CD4-positive, alpha-beta T cell treated with Interleukin-4 for 4 hours (primary cell): ENCODE measurements around the gene PTPN3.
A peak's percentile ranks its signal among the peaks of the same experiment; 100 is the strongest.
"Not testable (repeated sequence)": the region's sequence is repeated elsewhere in the genome, so short reads cannot be mapped to it uniquely, and the experiment has no call there.

Experiments used
- DNase-seq: peaks from one replicate; pipeline ENCODE4 v3.0.0-alpha.2; 2020

The PTPN3 gene, protein sequence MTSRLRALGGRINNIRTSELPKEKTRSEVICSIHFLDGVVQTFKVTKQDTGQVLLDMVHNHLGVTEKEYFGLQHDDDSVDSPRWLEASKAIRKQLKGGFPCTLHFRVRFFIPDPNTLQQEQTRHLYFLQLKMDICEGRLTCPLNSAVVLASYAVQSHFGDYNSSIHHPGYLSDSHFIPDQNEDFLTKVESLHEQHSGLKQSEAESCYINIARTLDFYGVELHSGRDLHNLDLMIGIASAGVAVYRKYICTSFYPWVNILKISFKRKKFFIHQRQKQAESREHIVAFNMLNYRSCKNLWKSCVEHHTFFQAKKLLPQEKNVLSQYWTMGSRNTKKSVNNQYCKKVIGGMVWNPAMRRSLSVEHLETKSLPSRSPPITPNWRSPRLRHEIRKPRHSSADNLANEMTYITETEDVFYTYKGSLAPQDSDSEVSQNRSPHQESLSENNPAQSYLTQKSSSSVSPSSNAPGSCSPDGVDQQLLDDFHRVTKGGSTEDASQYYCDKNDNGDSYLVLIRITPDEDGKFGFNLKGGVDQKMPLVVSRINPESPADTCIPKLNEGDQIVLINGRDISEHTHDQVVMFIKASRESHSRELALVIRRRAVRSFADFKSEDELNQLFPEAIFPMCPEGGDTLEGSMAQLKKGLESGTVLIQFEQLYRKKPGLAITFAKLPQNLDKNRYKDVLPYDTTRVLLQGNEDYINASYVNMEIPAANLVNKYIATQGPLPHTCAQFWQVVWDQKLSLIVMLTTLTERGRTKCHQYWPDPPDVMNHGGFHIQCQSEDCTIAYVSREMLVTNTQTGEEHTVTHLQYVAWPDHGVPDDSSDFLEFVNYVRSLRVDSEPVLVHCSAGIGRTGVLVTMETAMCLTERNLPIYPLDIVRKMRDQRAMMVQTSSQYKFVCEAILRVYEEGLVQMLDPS

DNA sequence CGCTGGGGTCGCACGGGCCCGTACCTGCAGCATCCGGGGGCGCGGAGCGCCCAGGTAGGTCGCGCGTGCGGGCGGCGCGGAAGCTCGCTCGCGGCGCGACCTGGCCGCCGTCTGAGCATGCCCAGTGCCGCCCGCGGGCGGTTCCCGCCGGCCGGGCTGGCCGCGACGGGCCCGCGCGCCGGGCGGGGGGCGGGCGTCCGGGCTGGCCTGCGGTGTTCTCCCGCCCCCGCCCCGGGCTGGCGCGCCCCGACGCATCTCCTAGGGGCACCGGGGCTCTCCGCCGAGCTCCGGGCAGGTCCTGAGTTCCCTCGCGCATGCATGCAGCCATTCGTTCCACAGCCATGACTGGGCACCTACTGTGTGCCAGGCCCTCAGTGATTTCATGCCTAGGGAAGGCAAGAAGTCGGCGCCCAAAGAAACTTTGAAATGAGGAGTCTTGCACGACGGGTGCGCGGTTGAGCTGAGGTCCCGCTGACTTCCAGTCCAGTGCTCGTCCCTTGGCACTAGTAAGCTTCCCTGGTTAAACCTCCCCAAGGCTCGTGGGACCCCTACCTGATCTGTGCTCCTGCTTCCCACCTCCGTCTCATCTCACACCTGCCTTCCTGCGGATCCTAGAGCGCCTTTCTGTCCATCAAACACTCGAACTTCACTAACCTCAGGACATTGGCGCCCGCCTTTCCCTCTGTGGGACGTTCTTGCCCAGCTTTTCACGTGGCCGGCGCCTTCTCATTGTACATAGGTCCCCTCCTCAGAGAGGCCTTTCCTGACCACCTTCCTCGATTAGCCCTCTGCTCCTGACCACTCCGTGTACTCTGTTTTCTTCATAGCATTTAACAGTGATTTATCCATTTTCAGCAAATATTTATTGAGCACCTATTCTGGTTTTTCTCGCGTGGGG is at the start of gene PTPN3:
TSS of gene PTPN3 (minus strand) at position 113 of the 898 bp plus-strand sequence. CDS start 34,873 bp downstream, outside the sequence.
- DNase-seq: no peak

DNA sequence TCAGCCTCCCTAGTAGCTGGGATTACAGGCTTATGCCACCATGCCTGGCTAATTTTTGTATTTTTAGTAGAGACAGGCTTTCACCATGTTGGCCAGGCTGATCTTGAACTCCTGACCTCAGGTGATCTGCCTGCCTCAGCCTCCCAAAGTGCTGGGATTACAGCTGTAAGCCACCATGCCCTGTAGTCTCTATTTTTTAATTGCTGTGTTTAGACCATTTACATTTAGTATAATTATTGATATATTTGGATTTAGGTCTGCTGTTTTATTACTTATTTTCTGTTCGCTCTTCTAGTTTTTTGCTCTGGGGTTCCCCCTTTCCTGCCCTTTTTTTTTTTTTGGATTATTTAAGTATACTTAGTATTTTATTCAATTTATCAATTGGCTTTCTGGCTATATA is 46.8 kb upstream of the PTPN3 start:
- DNase-seq: not testable (repeated sequence)

DNA sequence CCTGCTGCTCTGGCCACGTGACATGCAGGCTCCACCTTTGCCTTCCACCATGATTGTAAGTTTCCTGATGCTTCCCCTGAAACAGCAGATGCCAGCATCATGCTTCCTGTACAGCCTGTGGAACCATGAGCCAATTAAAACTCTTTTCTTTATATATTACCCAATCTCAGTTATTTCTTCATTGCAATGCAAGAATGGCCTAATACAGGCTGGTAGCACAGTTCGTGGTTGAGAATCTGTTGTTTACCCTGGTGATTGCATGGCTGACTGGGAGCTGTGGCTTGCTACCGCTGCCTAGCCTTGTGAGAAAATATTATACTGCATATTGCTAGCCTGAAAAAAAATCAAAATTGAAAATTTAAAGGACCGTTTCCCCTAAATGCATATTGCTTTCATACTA is 44.8 kb upstream of the PTPN3 start:
- DNase-seq: no peak

DNA sequence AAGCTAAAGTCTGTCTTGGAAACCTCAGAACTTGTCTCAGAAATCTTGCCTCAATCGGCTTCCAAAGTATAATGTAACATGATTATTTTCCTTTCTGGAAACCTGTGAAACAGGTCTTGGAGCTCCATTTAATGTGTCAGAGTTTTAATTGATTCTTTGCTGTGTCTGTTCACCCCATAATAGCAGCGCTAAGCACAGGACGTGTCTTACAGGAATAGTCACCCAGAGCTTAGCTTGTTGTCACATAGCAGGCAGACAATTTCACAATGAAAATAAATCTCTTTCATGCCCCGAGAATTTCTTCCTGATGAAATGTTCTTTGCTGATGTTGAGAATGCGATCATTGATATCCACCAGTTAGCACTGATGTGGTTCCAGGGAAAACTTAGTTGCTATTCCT is 40.2 kb upstream of the PTPN3 start:
- no peak for DNase-seq

DNA sequence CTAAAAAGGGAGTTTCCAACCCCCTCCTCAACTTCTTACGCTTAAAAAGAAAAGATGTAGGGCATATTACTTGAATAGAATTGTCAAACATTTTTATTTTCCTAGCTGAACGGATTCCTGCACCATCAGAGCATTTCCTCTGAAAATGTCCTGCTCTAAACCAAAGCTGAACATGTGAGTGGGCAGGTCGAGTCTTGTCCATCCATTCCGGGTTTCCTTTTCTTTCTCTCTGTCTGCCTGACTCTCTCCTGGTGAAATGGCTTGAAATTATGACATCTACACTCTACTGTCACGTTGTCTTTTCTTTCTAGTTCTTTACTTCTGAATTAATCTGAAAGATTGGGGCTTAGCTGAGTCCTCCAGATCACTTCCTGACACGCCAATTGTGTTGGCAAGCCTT is 39.2 kb upstream of the PTPN3 start:
- no peak for DNase-seq

DNA sequence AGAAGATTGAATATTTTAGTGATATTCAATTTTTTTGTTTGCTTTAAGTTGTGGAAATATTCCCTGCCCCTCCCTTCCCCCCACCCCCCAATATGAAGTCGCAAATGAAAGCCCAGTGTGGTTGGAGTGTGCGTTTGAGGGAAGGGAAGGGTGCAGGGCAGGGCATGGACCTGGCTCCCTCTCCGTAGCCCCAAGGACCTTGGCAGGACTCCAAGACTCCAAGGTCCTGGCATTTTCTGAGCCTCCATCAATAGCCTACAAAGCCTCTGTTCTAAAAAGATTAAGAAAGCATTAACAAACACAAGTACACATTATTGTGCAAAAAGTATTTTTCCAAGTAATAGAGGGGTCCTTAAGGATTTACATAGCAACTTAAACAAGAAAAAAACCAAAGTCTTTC is 38.8 kb upstream of the PTPN3 start:
- no peak for DNase-seq

DNA sequence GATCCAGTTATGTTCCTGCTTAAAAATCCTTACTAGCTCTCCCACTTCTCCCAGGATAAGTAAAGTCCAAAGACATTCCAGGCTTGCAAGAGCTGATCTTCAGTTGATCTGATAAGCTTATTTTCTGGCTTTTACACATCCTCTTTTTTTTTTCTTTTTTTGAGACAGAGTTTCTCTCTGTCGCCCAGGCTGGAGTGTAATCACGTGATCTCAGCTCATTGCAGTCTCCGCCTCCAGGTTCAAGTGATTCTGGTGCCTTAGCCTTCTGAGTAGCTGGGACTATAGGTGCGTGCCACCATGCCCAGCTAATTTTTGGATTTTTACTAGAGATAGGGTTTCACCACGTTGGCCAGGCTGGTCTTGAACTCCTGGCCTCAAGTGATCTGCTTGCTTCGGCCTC is 37.3 kb upstream of the PTPN3 start:
- DNase-seq: no peak

DNA sequence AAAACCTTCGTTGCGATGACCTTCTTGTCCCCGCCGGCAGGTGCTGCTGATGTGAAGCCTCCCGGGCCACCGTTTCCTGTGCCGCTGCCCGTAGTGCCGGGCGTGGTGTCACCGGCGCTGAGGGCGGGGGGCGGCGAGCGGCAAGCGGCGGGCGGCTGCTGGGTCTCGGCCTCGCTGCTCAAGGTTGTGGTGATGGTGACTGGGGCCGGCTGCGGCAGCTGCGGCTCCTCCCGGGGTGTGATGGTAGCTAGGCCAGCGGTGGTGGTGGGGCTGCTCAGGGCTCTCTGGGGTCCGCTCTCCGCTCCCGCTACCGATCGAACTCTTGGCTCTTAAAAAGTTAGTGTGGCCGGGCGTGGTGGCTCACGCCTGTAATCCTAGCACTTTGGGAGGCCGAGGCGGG is 36.0 kb upstream of the PTPN3 start:
- DNase-seq: no peak

DNA sequence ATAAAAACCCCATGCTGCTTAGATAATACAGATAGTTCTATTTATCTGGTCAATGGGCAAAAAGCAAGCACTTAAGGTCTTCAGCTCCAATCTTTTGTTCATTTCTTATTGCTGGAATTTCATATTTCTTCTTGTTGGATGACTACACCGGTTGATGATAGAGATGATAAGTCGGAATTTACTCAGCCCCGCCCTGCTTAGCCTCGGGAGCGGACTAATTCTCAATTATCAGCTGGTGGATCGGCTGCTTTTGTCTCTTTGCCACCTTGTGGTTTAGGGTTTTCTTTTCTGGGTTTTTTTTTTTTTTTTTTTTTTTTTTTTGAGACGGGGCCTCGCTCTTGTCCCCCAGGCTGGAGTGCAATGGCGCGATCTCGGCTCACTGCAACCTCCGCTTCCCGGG is 34.5 kb upstream of the PTPN3 start:
- not testable (repeated sequence) for DNase-seq

DNA sequence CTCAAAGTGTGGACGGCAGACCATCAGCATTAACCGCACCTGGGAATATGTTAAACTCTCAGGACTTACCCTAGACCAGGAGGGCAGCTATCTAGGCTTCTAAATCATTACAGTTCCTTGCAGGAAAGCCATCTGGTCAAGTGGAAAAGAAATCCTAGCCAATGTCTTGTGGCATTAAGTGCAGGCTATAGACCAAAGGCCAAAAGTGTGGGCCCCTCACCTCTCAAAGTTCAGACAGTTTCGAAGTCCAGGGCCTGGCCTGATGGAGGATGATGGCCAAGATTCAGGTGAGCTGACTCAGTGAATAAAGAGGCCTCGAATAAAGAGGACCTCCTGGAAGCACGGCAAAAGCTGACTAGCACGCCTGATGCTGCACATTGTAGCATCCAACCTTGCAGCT is 24.0 kb upstream of the PTPN3 start:
- DNase-seq: no peak

DNA sequence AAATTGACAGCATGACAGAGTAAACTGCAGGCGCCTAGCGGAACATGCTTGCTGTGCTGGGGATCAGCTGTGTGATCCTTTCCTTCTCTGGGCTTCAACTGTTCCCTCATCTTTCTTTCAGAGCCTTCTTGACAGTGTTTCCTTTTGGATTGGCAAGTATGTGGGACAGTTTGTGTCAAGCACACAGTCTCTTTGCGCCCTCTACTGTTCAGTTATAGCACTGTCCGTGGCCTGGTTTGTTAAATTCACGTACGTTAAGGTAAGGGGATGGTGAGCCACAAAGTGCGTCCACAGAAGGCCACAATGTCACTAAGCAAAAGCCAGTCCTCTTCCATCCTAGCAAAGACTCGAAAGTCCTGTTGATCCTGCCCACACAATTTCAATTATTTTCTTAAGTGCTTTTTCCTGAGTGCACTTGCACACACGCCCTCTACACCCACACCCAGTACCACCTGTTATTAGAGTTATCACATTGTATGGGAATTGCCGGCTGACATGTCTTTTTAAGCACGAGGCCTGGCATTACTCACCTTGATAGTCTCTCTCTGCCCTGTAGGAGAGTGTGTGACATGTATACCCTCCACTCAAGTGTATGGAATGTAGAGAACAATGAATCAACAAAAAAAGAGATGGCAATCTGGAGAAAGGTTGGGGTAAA is 22.5 kb upstream of the PTPN3 start:
- DNase-seq: peak; percentile 20

DNA sequence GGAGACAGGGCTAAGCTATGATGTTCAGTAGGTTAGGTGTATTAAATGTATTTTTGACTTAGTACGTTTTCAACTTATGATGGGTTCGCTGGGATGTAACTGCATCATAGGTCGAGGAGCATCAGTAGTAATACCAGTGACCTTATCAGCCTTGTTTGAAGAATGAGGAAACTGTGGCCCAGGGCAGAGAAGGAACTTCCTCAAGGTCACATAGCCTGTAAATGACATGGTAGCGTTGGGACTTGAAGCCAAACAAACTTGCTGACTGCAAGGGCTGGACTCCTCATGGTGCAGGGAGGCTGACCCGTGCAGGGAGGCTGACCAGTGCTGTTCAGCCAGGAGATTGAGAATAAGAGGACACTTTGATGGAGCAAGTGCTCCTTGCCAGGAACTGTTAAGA is 21.3 kb upstream of the PTPN3 start:
- DNase-seq: no peak

DNA sequence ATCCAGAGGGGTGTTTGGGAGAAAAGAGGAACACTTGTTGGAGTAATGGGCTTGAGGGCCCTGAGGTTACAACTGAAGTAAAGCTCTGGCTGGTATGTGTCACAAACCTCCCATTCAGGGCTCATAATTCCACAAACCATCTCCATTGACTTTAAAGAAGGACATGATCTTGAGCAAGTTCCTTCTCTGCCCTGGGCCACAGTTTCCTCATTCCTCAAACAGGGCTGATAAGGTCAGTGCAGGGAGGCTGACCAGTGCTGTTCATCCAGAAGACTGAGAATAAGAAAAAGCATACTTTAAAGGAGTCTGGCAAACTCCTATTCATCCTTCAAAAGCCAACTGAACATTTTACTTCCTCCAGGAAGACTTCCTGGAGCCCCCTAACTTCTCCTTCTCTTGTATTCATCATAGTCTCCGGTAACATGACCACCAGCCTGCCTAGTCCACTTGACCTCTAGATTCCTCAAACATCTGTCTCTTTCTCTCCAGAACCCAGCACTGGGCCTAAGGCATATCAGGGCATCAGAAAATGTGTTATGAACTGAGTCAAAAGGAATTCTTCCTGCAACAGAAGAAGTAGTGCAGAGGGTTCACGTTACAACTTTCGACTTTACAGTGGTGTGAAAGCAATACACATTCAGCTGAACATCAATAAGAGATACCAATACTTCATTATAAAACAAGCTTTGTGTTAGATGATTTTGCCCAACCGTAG is 20.7 kb upstream of the PTPN3 start:
- DNase-seq: no peak

DNA sequence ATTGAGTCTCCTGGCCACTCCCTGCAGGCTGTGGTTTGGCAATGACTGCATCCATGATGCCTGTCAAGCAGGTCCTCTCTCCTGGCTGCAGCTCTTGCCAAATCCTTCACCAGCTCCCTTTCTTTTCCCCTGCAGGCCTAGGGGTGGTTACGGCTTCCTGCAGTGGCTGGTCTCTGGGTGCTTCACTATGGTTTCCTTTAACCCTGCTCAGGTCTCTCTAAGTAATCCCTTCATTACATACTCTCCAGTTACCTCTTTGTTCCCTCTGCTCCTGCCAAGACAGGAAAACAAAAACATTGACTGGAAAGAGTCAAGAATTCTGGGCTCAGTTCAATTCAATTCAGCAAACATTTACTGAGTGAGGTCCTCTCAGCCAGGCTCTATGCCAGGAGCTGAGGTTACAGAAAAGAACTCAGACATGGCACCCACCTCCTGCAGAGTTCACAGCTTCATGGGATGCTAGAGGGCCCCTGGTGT is 19.8 kb upstream of the PTPN3 start:
- DNase-seq: no peak

DNA sequence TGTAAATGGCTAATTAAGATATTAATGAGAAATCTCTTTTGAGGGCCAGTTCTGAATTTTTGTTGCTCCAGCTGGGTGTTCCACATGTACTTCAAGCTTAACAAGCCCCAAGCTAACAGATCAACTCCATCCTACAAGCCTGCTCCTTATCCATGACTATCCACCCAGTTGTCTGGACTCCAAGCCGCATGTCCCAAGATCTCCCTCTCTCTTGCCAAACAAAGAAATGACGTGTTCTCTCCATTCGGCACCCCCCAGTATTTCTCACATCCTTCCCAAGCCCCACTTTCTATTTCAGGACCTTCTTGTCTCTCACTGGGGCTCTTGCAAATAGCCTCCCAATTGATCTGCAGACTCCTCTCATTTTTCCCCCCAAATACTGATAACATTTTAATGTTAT is 15.8 kb upstream of the PTPN3 start:
- no peak for DNase-seq

DNA sequence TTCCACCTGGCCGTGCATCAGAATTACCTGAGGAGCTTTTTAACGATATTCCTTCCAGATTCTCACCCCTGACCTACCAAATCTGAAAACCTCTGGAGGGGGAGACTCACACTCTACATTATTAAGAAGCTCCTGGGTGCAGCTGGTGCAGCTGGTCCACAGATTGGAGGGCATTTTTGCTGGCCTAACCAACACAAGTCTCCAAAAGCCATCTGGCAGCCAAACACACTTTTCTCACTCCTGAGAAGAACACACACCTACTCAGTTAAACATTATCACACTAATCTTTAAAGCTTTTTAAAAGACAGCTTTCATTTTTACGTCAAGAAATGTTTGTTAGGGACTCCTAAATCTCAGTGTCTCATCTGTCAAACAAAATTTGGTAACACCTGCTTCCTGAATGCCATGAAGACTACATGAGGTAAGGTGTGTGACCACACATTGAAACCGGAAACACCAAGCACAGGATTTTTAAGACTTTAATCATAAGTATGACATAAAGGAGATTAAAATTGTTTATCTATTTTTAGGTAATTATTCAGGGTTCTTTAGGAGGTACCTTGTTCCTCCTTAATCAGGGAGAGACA is 14.2 kb upstream of the PTPN3 start:
- no peak for DNase-seq

DNA sequence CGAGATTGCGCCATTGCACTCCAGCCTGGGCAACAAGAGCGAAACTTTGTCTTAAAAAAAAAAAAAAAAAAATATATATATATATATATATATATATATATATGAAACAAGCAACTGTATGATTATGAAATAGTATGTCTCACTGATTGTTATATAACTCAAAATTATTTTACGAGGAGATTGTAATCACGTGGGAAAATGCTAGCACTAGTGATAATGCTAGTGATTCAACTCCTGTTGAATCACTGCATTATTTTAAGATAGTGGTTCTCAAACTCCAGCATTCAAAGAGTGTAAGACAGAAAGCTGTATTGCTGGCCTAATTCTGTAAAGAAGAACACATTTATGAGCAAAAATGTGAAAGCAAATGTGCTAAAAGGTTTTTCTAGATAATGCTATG is 12.4 kb upstream of the PTPN3 start:
- no peak for DNase-seq

DNA sequence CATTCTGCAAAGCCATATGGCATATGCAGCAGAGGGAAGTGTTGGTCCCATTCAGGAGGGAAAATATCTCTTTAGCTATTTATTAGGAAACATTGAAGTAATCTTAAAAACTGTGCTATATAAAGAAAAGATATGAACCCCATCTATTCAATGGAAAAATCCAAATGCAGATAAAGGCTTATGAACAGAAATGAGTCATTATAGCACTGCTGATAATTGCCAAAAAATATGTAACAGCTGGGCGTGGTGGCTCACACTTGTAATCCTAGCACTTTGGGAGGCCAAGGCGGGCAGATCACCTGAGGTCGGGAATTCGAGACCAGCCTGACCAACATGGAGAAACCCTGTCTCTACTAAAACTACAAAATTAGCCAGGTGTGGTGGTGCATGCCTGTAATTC is 11.9 kb upstream of the PTPN3 start:
- DNase-seq: not testable (repeated sequence)

DNA sequence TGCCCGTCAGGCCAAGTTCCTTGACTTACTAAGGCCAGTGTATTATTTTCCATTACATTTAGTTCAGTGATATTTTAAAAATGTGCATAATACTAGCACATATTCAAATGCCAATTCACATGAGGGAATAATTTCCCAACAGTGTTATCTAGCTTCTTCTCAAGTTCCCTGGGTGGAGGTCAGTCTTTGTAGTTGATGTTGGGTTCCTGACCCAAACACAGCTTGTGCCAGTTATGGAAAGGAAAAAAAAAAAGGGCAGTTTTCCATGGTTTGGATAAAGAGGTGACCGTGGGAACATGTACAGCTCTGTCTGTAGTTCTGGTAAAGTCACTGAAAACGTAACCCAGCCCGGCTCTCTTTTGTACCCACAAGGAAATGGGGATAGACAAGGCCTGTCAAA is 11.5 kb upstream of the PTPN3 start:
- DNase-seq: no peak

DNA sequence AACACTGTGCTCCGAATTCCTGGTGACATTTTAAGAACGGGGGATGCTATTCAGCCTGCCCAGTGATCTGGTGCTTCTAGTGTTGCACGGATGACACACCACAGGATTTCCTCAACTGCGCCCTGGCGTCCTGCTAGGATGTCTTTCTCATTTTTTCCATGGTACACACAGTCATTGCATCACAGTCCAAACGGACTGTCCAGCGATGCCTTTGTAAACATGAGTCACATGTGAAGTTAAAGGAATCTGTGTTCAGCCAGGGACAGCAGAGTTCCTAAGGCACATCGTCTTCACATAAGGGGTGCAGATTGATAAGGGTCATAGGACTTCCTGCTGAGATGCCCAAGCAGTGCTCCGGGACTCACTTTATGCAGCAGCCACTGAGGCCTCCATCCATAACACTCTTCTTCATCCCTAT is 9.3 kb upstream of the PTPN3 start:
- no peak for DNase-seq

DNA sequence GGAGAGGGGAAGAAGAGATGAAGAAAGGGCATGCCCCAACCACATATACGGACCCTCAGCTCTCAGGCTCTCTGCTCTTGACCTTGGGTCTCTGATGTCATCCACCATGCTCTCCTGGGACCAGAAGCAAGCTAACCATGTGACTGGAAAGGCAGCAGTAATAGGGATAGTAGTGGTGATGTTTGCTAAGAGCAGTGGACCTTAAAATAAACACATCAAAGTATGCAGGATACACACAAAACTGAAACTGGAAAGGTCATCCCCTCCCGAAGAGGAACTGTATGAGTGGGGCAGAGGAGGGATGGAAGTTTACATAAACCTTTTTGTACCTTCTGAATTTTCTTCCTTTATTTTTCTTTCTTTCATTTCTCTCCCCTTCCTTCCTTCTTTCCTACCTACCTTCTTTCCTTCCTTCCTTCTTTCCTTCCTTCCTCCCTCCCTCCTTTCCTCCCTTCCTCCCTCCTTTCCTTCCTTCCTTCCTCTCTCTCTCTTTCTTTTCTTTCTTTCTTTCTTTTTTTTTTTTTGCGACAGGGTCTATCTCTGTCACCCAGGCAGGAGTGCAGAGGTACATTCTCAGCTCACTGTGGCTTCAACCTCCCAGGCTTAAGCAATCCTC is 8.1 kb upstream of the PTPN3 start:
- no peak for DNase-seq
